Skeletal muscle tissue (tissue), 4 donors: ENCODE measurements around the gene CXCL9. TPM values are rescaled to one million over a fixed set of nuclear protein-coding genes. Genes with fewer than 3 reads are reported as not detected.
"Not testable (repeated sequence)": the region's sequence is repeated elsewhere in the genome, so short reads cannot be mapped to it uniquely, and the experiment has no call there.

Experiments used
- H3K27ac ChIP-seq: one replicate; pipeline ENCODE4 v1.7.0; 2013; ENCODE audit warnings: mild to moderate bottlenecking, low read depth, low read length, inconsistent platforms
- H3K27me3 ChIP-seq, 3 donors: one replicate each; pipeline ENCODE4 v1.7.0; 2013; ENCODE audit warnings: low read length in 3 of 3; ENCODE audit not compliant: control insufficient read depth in 3 of 3, insufficient read depth in 3 of 3
- H3K36me3 ChIP-seq, 3 donors: one replicate each; pipeline ENCODE4 v1.7.0; 2013; ENCODE audit warnings: low read length in 3 of 3; ENCODE audit not compliant: control insufficient read depth in 3 of 3, insufficient read depth in 3 of 3
- H3K4me1 ChIP-seq, 3 donors: one replicate each; pipeline ENCODE4 v1.7.0; 2013; ENCODE audit warnings: low read length in 3 of 3, mild to moderate bottlenecking in 3 of 3; ENCODE audit not compliant: control insufficient read depth in 3 of 3, insufficient read depth in 3 of 3
- H3K4me3 ChIP-seq, 3 donors: one replicate each; pipeline ENCODE4 v1.7.0; 2013; ENCODE audit warnings: low read length in 3 of 3
- H3K9ac ChIP-seq, 3 donors: one replicate each; pipeline ENCODE4 v1.7.0; 2013; ENCODE audit warnings: low read length in 3 of 3, mild to moderate bottlenecking in 3 of 3, moderate library complexity in 2 of 3, low read depth in 1 of 3
- H3K9me3 ChIP-seq, 3 donors: one replicate each; pipeline ENCODE4 v1.7.0; 2013; ENCODE audit warnings: low read length in 3 of 3; ENCODE audit not compliant: control insufficient read depth in 3 of 3
- total RNA-seq: library from RNA; depleted of rRNA; stranded (reverse); fragments of >200 nt; gene quantifications from one replicate; pipeline ENCODE4 v1.2.3, GENCODE V29; 2014
- donor health status: Osteomylitis.

CXCL9 gene
- 0.52 TPM for total RNA-seq

DNA sequence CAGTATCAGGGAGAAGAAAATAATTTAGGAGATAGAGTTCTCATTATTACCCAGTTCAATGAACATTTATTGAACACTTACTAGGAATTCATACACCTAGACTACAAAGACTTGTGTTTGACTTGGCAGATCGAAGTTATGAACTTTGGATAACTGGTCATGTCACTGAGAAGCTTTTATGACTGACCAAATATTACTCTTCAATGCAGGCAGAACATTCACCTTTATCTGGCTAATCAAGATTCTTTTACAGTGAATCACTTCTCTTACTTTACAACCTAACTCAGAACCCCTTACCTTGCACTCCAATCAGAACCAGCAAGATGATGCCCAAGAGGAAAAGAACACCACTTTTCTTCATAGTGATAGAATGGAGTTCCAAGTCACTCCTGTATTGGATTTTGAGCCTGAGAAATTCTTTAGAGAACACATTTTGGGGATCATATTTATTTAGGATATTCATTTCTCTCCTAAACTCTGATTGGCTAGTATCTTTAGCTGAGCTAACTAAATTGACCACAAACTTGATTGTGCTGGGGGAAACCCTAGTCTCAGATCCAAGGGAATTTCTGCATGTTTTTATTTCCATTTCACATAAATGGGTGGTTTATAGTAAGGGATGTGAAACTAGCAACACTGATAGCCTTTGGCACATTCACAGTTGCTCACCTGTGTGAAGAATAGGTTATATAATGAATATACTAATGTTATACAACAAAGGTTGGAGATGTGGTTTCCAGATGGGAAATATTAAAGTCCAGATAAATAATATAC, at the start of gene CXCL9:
TSS of gene CXCL9 (minus strand) at position 421 of the 774 bp plus-strand sequence. CDS start at position 361, 60 bp downstream.
- Histone ChIP-seq H3K27me3 (no peaks in the 10 kb centered on the region), H3K36me3 (no peaks in the 10 kb centered on the region), H3K27ac (no peak within 1 kb of the TSS), H3K9ac (no peak within 1 kb of the TSS), H3K4me1 (peaks cover 0 to 5% (median 3%) of the 10 kb centered on the region in 3 donors), H3K4me3 (no peak within 1 kb of the TSS), H3K9me3 (no peaks in the 10 kb centered on the region)

- no peaks in the 10 kb centered on the region for H3K9me3 ChIP-seq
- no peaks in the 10 kb centered on the region for H3K4me1 ChIP-seq
- no peaks in the 10 kb centered on the region for H3K36me3 ChIP-seq
- H3K27ac ChIP-seq = no peak overlapping the region
- H3K27me3 ChIP-seq = peaks cover 0 to 7% (median 2%) of the 10 kb centered on the region in 3 donors
- H3K4me3 ChIP-seq = no peak overlapping the region
- no peak overlapping the region for H3K9ac ChIP-seq
Measured at GRCh38 chr4:76055421-76055820, 48.1 kb upstream of the CXCL9 start.

DNA sequence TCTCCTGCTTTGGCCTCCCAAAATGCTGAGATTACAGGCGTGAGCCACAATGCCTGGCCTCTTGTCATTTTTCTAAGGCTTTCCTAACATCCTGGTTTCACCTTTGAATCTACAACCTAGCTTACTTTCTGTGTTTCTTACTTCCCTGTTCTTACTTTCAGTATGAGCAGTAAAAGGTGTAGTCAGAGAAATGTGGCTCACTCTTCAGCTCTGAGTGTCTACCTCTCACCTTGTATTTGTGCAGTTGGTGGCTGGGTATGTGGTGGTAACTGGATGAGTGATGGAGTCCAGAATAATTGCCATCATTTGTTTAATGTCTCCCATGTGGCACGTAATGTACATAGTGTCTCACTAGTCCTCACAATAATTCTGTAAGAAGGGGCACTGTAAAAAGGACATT, 47.7 kb upstream of the CXCL9 start:
- no peaks in the 10 kb centered on the region for H3K36me3 ChIP-seq
- H3K27ac ChIP-seq = no peak overlapping the region
- H3K9me3 ChIP-seq = no peaks in the 10 kb centered on the region
- H3K4me3 ChIP-seq = no peak overlapping the region
- H3K4me1 ChIP-seq = no peaks in the 10 kb centered on the region
- peaks cover 0 to 7% (median 2%) of the 10 kb centered on the region in 3 donors for H3K27me3 ChIP-seq
- no peak overlapping the region for H3K9ac ChIP-seq

DNA sequence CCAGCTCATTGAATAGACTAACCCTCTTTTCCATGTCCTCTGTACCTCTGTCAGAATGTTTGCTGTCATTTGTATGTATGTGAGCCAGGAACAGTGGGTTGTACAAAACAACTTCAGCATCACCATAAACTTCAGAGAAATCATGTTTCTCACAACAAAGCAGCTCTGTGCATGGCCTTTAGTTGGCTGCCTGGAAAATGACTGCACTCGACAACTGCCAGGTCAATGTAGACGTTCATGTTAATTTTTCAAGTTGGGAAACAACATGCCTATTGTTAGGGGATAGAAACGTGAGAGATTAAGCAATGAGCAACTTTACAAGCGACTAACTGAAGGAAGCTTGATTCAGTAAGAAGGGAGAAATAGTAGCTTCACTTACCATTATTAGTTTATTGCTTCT, 46.4 kb upstream of the CXCL9 start:
- Histone ChIP-seq H3K4me1 (no peaks in the 10 kb centered on the region), H3K36me3 (no peaks in the 10 kb centered on the region), H3K4me3 (no peak overlapping the region), H3K27ac (no peak overlapping the region), H3K9ac (no peak overlapping the region), H3K9me3 (no peaks in the 10 kb centered on the region), H3K27me3 (peaks cover 0 to 7% (median 2%) of the 10 kb centered on the region in 3 donors)

DNA sequence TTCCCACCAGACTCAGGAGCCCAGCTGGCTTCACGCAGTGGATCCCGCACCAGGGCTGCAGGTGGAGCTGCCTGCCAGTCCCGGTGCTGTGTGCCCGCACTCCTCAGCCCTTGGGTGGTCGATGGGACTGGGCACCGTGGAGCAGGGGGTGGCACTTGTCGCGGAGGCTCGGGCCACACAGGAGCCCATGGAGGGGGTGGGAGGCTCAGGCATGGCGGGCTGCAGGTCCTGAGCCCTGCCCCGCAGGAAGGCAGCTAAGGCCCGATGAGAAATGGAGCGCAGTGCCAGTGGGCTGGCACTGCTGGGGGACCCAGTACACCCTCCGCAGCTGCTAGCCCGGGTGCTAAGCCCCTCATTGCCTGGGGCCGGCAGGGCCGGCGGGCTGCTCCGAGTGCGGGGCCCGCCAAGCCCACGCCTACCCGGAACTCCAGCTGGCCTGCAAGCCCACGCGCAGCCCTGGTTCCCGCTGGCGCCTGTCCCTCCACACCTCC, 43.3 kb upstream of the CXCL9 start:
- not testable (repeated sequence) for H3K4me3 ChIP-seq, H3K27ac ChIP-seq, H3K36me3 ChIP-seq, H3K27me3 ChIP-seq, H3K9me3 ChIP-seq, H3K9ac ChIP-seq, H3K4me1 ChIP-seq

DNA sequence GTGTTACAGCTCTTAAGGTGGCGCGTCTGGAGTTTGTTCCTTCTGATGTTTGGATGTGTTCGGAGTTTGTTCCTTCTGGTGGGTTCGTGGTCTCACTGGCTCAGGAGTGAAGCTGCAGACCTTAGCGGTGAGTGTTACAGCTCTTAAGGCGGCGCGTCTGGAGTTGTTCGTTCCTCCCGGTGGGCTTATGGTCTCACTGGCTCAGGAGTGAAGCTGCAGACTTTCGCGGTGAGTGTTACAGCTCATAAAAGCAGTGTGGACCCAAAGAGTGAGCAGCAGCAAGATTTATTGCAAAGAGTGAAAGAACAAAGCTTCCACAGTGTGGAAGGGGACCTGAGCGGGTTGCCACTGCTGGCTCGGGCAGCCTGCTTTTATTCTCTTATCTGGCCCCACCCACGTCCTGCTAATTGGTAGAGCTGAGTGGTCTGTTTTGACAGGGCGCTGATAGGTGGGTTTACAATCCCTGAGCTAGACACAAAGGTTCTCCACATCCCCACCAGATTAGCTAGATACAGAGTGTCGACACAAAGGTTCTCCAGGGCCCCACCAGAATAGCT, 42.6 kb upstream of the CXCL9 start:
- H3K4me1 ChIP-seq, H3K9me3 ChIP-seq, H3K27ac ChIP-seq, H3K36me3 ChIP-seq, H3K27me3 ChIP-seq, H3K9ac ChIP-seq, H3K4me3 ChIP-seq: not testable (repeated sequence)

GRCh38 chr4:76044686-76045085, 37.4 kb upstream of the CXCL9 start:
- not testable (repeated sequence) for H3K9ac ChIP-seq, H3K27ac ChIP-seq, H3K9me3 ChIP-seq, H3K27me3 ChIP-seq, H3K4me1 ChIP-seq, H3K4me3 ChIP-seq, H3K36me3 ChIP-seq

DNA sequence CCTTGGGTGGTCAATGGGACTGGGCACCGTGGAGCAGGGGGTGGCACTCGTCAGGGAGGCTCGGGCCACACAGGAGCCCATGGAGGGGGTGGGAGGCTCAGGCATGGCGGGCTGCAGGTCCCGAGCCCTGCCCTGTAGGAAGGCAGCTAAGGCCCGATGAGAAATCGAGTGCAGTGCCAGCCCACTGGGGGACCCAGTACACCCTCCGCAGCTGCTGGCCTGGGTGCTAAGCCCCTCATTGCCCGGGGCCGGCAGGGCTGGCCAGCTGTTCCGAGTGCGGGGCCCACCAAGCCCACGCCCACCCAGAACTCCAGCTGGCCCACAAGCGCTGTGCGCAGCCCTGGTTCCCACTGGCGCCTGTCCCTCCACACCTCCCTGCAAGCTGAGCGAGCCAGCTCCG, 36.0 kb upstream of the CXCL9 start:
- not testable (repeated sequence) for H3K9ac ChIP-seq, H3K36me3 ChIP-seq, H3K27me3 ChIP-seq, H3K4me1 ChIP-seq, H3K9me3 ChIP-seq, H3K27ac ChIP-seq, H3K4me3 ChIP-seq

DNA sequence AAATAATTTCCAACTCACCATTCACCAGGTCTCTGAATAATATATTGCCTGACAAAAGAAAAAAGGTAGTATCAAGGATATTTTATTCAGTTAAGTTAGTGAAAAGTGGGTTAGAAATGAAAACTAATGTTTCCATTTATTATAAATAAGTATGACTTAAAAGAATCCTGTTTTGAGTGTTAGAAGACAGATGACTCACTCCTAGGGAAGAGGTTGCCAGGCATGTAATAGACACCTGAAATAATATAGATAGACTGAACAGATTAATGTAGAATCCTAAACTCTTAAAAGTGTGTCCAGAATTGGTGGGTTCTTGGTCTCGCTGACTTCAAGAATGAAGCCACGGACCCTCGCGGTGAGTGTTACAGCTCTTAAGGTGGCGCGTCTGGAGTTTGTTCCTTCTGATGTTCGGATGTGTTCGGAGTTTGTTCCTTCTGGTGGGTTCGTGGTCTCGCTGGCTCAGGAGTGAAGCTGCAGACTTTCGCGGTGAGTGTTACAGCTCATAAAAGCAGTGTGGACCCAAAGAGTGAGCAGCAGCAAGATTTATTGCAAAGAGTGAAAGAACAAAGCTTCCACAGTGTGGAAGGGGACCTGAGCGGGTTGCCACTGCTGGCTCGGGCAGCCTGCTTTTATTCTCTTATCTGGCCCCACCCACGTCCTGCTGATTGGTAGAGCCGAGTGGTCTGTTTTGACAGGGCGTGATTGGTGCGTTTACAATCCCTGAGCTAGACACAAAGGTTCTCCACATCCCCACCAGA, 35.1 kb upstream of the CXCL9 start:
- not testable (repeated sequence) for H3K4me3 ChIP-seq, H3K27me3 ChIP-seq, H3K36me3 ChIP-seq, H3K9me3 ChIP-seq, H3K4me1 ChIP-seq, H3K27ac ChIP-seq, H3K9ac ChIP-seq

- H3K9me3 ChIP-seq = no peaks in the 10 kb centered on the region
- H3K27me3 ChIP-seq = peaks cover 0 to 4% (median 2%) of the 10 kb centered on the region in 3 donors
- H3K4me1 ChIP-seq = no peaks in the 10 kb centered on the region
- no peak overlapping the region for H3K4me3 ChIP-seq
- H3K9ac ChIP-seq = no peak overlapping the region
- no peak overlapping the region for H3K27ac ChIP-seq
- no peaks in the 10 kb centered on the region for H3K36me3 ChIP-seq
Measured at GRCh38 chr4:76036855-76037254, 29.5 kb upstream of the CXCL9 start.
